ENCODE measurements around the gene MAN1A1. TPM values are rescaled to one million over a fixed set of nuclear protein-coding genes. Genes with fewer than 3 reads are reported as not detected.

MAN1A1 gene
- total RNA-seq, 1 donor: 79.6 TPM

GRCh38 chr6:119278625-119279024 lies 70.9 kb downstream of the MAN1A1 start:
- Histone ChIP-seq H3K36me3 (ENCODE audit: insufficient read depth, low read length) (no peaks in the 10 kb centered on the region), H2AFZ (ENCODE audit: low read length) (no peak overlapping the region), H3K9me3 (ENCODE audit: low read depth, low read length) (no peaks in the 10 kb centered on the region), H3K79me2 (ENCODE audit: insufficient read depth, low read length) (no peaks in the 10 kb centered on the region), H3K4me3 (ENCODE audit: insufficient read depth, low read length) (no peak overlapping the region), H3K27me3 (ENCODE audit: insufficient read depth, low read length) (no peaks in the 10 kb centered on the region), H3K27ac (ENCODE audit: low read depth, low read length) (no peak overlapping the region), H3K4me2 (ENCODE audit: insufficient read depth, low read length) (no peak overlapping the region), H3K4me1 (ENCODE audit: insufficient read depth, low read length) (peaks cover 33% of the 10 kb centered on the region), H4K20me1 (ENCODE audit: insufficient read depth, low read length) (no peaks in the 10 kb centered on the region)
- no peak for TF ChIP-seq CTCF (IDR thresholded peaks at IDR 0.05; ENCODE audit: extremely low read depth, low read depth, low read length)
- no peak for DNase-seq (ENCODE audit: insufficient read length, low spot score, missing footprints)

- no peaks in the 10 kb centered on the region for H4K20me1 ChIP-seq (ENCODE audit: insufficient read depth, low read length)
- no peak overlapping the region for H3K27ac ChIP-seq (ENCODE audit: low read depth, low read length)
- H2AFZ ChIP-seq (ENCODE audit: low read length): no peak overlapping the region
- peaks cover 24% of the 10 kb centered on the region for H3K4me1 ChIP-seq (ENCODE audit: insufficient read depth, low read length)
- no peaks in the 10 kb centered on the region for H3K36me3 ChIP-seq (ENCODE audit: insufficient read depth, low read length)
- no peak for TF ChIP-seq CTCF (IDR thresholded peaks at IDR 0.05; ENCODE audit: extremely low read depth, low read depth, low read length)
- H3K9me3 ChIP-seq (ENCODE audit: low read depth, low read length): no peaks in the 10 kb centered on the region
- no peaks in the 10 kb centered on the region for H3K27me3 ChIP-seq (ENCODE audit: insufficient read depth, low read length)
- H3K4me3 ChIP-seq (ENCODE audit: insufficient read depth, low read length): no peak overlapping the region
- H3K79me2 ChIP-seq (ENCODE audit: insufficient read depth, low read length): no peaks in the 10 kb centered on the region
- no peak overlapping the region for H3K4me2 ChIP-seq (ENCODE audit: insufficient read depth, low read length)
- no peak for DNase-seq (ENCODE audit: insufficient read length, low spot score, missing footprints)
Observed at GRCh38 chr6:119277052-119277451, 72.5 kb downstream of the MAN1A1 start.

GRCh38 chr6:119276211-119276610 lies 73.3 kb downstream of the MAN1A1 start:
- Histone ChIP-seq H3K4me3 (ENCODE audit: insufficient read depth, low read length) (no peak overlapping the region), H3K9me3 (ENCODE audit: low read depth, low read length) (no peaks in the 10 kb centered on the region), H3K36me3 (ENCODE audit: insufficient read depth, low read length) (no peaks in the 10 kb centered on the region), H3K4me2 (ENCODE audit: insufficient read depth, low read length) (no peak overlapping the region), H3K27me3 (ENCODE audit: insufficient read depth, low read length) (no peaks in the 10 kb centered on the region), H4K20me1 (ENCODE audit: insufficient read depth, low read length) (no peaks in the 10 kb centered on the region), H3K4me1 (ENCODE audit: insufficient read depth, low read length) (peaks cover 21% of the 10 kb centered on the region), H2AFZ (ENCODE audit: low read length) (no peak overlapping the region), H3K27ac (ENCODE audit: low read depth, low read length) (no peak overlapping the region), H3K79me2 (ENCODE audit: insufficient read depth, low read length) (no peaks in the 10 kb centered on the region)
- no peak for TF ChIP-seq CTCF (IDR thresholded peaks at IDR 0.05; ENCODE audit: extremely low read depth, low read depth, low read length)
- no peak for DNase-seq (ENCODE audit: insufficient read length, low spot score, missing footprints)

- H3K9me3 ChIP-seq (ENCODE audit: low read depth, low read length): no peaks in the 10 kb centered on the region
- no peak overlapping the region for H3K4me2 ChIP-seq (ENCODE audit: insufficient read depth, low read length)
- no peaks in the 10 kb centered on the region for H3K27me3 ChIP-seq (ENCODE audit: insufficient read depth, low read length)
- H3K4me3 ChIP-seq (ENCODE audit: insufficient read depth, low read length): no peak overlapping the region
- no peak for DNase-seq (ENCODE audit: insufficient read length, low spot score, missing footprints)
- H2AFZ ChIP-seq (ENCODE audit: low read length): no peak overlapping the region
- H3K79me2 ChIP-seq (ENCODE audit: insufficient read depth, low read length): no peaks in the 10 kb centered on the region
- H4K20me1 ChIP-seq (ENCODE audit: insufficient read depth, low read length): no peaks in the 10 kb centered on the region
- no peak overlapping the region for H3K27ac ChIP-seq (ENCODE audit: low read depth, low read length)
- H3K36me3 ChIP-seq (ENCODE audit: insufficient read depth, low read length): no peaks in the 10 kb centered on the region
- TF ChIP-seq CTCF (IDR thresholded peaks at IDR 0.05; ENCODE audit: extremely low read depth, low read depth, low read length): no peak
- peaks cover 9% of the 10 kb centered on the region for H3K4me1 ChIP-seq (ENCODE audit: insufficient read depth, low read length)
Observed at GRCh38 chr6:119274197-119274595, 75.4 kb downstream of the MAN1A1 start.
